Inflammatory macrophage (primary cell): ENCODE data around the gene KARS1.

ENCODE experiments used
- DNase-seq, 2 donors: peaks; one replicate each; pipeline ENCODE4 v3.0.0-alpha.2; 2020 to 2022

Gene KARS1

GRCh38 chr16:75579281-75579834 lies 68.1 kb downstream of the KARS1 start:
- no peak for DNase-seq

DNA sequence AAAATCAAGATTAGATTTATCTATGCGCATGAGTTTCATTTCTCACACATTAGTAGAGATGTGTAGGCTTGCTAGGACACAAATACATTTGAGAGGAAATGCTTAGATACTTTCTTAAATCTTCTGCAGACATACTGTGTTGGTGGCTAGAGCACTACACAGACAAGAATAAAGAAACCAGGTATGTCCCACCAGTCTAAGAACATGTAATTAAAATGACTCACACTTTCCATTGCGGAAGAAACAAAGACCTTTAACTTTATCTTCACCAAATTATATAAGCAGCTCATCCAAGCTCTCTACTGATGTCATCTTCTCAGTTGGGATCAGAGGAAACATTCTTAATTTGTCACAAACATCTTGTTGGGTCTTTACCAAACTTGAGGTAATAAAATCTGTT lies 68.7 kb downstream of the KARS1 start:
- no peak for DNase-seq

GRCh38 chr16:75578212-75578611 lies 69.3 kb downstream of the KARS1 start:
- no peak for DNase-seq
